Muscle layer of duodenum (tissue), 2 donors: Measurements from ENCODE around the gene PFKP.

ENCODE experiments used
- H3K27ac ChIP-seq: one replicate; pipeline ENCODE4 v1.7.0; 2013; ENCODE audit warnings: mild to moderate bottlenecking, low read length
- H3K27me3 ChIP-seq: one replicate; pipeline ENCODE4 v1.7.0; 2013; ENCODE audit warnings: low read depth, mild to moderate bottlenecking, control low read depth, low read length
- H3K36me3 ChIP-seq, 2 donors: one replicate each; pipeline ENCODE4 v1.7.0; 2013; ENCODE audit warnings: low read length in 2 of 2, control low read depth in 1 of 2, mild to moderate bottlenecking in 1 of 2; ENCODE audit not compliant: insufficient read depth in 2 of 2, control insufficient read depth in 1 of 2
- H3K4me1 ChIP-seq, 2 donors: one replicate each; pipeline ENCODE4 v1.7.0; 2013; ENCODE audit warnings: low read length in 2 of 2, mild to moderate bottlenecking in 2 of 2, control low read depth in 1 of 2, moderate library complexity in 1 of 2; ENCODE audit not compliant: insufficient read depth in 2 of 2, control insufficient read depth in 1 of 2
- H3K4me3 ChIP-seq, 2 donors: one replicate each; pipeline ENCODE4 v1.7.0; 2013; ENCODE audit warnings: low read length in 2 of 2, low read depth in 1 of 2, mild to moderate bottlenecking in 1 of 2
- H3K9me3 ChIP-seq, 2 donors: one replicate each; pipeline ENCODE4 v1.7.0; 2013; ENCODE audit warnings: low read length in 2 of 2, control low read depth in 1 of 2, mild to moderate bottlenecking in 1 of 2; ENCODE audit not compliant: control insufficient read depth in 1 of 2
- donor health status: healthy.

Gene PFKP

DNA sequence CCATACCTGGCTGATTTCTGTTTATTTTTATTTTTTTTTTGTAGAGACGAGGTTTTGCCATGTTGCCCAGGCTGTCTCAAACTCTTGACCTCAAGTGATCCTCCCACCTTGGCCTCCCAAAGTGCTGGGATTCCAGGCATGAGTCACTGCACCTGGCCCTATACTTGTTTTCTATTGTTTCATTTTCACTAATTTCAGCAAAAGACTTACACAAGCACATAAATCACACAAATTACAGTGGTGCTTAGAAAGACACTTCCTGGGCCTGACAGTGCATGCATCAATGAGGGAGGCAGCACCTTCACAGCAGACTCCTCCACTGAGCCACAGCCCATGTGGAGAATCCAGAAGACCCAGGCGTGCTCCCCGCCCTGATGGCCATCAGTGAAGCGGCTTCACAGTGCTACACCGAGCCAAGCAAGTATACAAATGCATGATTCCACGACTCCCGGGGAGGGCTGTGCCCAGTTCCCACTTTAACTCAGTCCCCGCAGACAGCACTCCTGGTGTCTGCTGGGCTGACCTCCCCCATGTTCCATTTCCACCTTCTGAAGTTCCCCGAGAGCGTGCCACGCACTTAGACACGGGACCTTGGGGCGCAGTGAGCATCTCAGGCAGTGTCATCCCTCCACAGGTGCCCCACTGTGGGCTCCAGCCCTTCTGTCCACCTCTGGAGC lies 84.7 kb downstream of the PFKP start:
- Histone ChIP-seq H3K27ac (no peak overlapping the region), H3K9me3 (no peaks in the 10 kb centered on the region), H3K4me1 (no peaks in the 10 kb centered on the region), H3K36me3 (peaks cover 86 to 88% of the 10 kb centered on the region in 2 donors), H3K27me3 (no peaks in the 10 kb centered on the region), H3K4me3 (no peak overlapping the region)

DNA sequence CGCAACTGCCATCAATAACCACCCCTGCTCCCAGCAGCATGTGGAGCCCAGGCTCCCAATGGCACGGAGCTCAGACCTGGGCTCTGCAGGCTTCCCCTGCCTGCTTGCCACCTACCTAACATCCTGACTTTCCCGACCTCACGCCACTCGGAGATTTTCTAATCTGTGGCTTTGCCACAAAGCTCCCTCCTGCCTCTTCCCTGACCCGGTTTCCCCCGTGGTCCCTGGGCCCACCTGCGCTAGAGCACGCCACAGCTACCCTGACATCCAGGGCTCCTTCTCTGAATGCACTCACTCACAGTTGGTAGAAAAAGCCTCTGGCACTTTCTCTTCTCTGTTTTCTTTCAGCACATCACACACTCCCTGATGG lies 85.2 kb downstream of the PFKP start:
- peaks cover 88% of the 10 kb centered on the region in 2 donors for H3K36me3 ChIP-seq
- no peak overlapping the region for H3K27ac ChIP-seq
- H3K4me3 ChIP-seq: no peak overlapping the region
- no peaks in the 10 kb centered on the region for H3K4me1 ChIP-seq
- H3K9me3 ChIP-seq: no peaks in the 10 kb centered on the region
- H3K27me3 ChIP-seq: no peaks in the 10 kb centered on the region

DNA sequence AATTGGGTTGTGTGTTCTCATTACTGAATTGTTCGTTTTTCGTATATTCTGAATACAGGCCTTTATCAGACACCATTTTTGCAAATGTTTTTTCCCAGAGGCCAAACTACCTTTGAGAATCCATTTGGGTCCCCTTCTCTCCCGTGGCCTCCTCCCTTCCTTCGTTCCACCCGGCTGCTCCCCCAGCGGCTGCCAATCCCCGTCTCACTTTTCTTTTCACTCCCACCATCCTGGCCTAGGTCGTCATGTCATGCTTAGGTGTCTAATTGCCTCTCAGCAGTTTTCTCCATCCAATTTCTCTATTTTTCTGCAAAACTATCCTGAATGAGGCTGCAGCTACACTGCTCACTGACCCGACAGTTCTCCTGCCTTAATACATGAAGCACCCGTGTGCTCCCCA lies 87.3 kb downstream of the PFKP start:
- H3K4me3 ChIP-seq: no peak overlapping the region
- no peaks in the 10 kb centered on the region for H3K9me3 ChIP-seq
- no peak overlapping the region for H3K27ac ChIP-seq
- no peaks in the 10 kb centered on the region for H3K27me3 ChIP-seq
- H3K4me1 ChIP-seq: no peaks in the 10 kb centered on the region
- peaks cover 82 to 88% of the 10 kb centered on the region in 2 donors for H3K36me3 ChIP-seq

DNA sequence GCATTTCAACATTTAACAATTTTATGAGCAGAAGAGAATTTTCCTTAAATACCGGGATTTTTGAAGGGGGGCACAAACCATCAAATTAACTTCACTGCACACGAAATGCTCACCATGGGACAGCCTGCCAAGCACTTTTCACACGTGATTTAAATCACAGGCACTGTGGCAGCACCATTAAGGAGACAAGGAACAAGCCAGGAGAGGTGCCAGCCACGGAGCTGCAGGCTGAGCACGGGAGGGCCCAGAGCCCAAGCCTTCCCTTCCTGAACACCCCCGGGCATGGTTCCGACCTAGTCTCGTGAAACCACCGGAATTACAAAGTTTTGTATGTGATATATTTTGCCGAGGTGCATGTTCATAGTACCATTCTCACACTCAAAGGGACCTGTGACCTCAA lies 91.8 kb downstream of the PFKP start:
- no peaks in the 10 kb centered on the region for H3K9me3 ChIP-seq
- peaks cover 73 to 88% of the 10 kb centered on the region in 2 donors for H3K36me3 ChIP-seq
- H3K4me3 ChIP-seq: no peak overlapping the region
- no peak overlapping the region for H3K27ac ChIP-seq
- no peaks in the 10 kb centered on the region for H3K4me1 ChIP-seq
- H3K27me3 ChIP-seq: no peaks in the 10 kb centered on the region

DNA sequence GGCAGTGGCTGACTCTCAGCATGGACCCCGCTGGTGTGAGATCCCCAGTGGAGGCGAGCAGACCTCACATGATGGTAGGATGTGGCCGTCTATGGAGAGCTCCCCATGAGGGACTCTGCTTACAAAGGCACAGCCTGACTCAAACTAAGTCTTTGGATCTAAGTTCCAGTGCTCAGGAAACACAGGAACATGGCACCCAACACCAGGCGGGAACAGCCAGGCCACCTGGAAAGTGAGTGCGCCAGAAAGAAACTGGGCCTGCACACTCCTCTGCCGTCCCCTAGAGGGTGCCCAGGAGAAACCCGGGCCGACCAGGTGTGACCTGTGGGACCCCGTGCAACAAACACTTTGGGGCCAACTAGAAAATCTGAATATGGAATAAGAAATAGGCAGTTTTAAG lies 95.2 kb downstream of the PFKP start:
- Histone ChIP-seq H3K27ac (no peak overlapping the region), H3K4me3 (no peak overlapping the region), H3K27me3 (no peaks in the 10 kb centered on the region), H3K4me1 (no peaks in the 10 kb centered on the region), H3K9me3 (no peaks in the 10 kb centered on the region), H3K36me3 (peaks cover 72 to 96% of the 10 kb centered on the region in 2 donors)

DNA sequence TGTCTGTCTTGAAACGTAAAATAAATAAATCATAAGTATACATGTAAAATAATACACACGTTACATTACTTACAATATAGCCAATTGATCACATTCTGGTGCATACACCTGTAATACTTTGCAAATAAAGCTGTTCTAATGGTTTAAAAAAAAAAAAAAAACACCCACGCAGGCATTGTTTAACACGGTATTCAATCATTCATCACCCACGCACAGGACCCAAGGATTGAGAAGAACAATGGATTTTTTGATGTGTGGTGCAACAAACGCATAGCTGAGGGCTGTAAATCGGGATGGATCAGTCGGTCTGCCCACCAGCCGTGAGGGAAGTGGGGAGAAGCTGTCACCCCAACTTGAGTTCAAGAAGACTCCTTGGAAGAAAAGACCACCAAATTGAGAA lies 96.5 kb downstream of the PFKP start:
- H3K27me3 ChIP-seq: no peaks in the 10 kb centered on the region
- H3K27ac ChIP-seq: no peak overlapping the region
- H3K9me3 ChIP-seq: no peaks in the 10 kb centered on the region
- peaks cover 69 to 95% of the 10 kb centered on the region in 2 donors for H3K36me3 ChIP-seq
- H3K4me1 ChIP-seq: no peaks in the 10 kb centered on the region
- no peak overlapping the region for H3K4me3 ChIP-seq

DNA sequence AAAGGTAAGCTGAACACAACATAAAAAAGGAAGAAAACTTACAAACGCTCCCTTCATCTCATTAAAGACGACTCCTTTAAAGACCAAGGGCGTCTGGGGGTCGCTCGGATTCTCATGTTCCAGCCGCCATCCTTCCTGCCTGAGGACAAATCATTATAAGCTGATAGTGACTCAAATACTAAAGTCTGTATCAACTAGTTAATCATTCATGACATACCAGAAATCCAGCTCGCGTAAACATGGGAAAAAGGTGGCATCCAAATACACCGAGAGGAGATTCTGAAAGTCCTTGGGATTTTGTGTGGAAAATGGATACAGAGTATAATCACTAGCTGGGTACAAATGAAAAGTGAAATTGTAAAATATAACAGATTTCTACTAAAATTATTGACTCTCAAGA lies 97.8 kb downstream of the PFKP start:
- H3K4me1 ChIP-seq: no peaks in the 10 kb centered on the region
- no peaks in the 10 kb centered on the region for H3K27me3 ChIP-seq
- no peaks in the 10 kb centered on the region for H3K9me3 ChIP-seq
- H3K36me3 ChIP-seq: peaks cover 67 to 92% of the 10 kb centered on the region in 2 donors
- no peak overlapping the region for H3K4me3 ChIP-seq
- H3K27ac ChIP-seq: no peak overlapping the region

DNA sequence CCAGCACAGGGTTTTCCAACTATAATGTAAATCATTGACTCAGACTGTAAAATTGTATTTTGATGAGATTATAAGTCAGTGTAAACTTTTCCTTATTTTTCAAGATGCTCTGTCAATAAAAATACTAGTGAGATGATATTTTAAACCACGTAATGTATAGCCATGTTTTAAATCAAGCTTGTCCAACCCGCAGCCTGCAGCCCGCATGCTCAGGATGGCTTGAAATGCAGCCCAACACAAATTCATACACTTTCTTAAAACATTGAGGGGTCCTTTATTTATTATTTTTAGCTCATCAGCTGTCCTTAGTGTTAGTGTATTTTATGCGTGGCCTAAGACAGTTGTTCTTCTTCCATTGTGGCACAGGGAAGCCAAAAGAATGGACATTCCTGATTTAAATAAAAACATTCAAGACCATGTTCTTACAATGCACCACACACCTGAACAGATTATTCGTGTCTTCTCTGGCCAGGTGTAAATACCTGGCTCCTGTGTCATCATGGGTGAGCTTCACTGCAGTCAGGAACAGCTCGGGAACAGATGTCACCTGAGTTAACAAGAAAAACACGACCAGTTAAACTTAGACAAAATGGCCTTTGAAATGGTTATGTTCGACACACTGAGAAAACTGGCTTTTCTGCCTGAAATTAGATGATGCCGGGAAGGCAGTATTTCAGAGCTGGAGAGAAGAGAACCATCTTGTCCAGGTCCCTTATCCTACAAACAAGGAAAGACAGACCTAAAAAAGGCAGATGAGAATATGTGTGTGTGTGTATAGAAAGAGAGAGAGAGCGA lies 99.3 kb downstream of the PFKP start:
- no peak overlapping the region for H3K4me3 ChIP-seq
- H3K36me3 ChIP-seq: peaks cover 62 to 78% of the 10 kb centered on the region in 2 donors
- no peaks in the 10 kb centered on the region for H3K9me3 ChIP-seq
- H3K4me1 ChIP-seq: peaks cover 0 to 6% of the 10 kb centered on the region in 2 donors
- H3K27me3 ChIP-seq: no peaks in the 10 kb centered on the region
- no peak overlapping the region for H3K27ac ChIP-seq

DNA sequence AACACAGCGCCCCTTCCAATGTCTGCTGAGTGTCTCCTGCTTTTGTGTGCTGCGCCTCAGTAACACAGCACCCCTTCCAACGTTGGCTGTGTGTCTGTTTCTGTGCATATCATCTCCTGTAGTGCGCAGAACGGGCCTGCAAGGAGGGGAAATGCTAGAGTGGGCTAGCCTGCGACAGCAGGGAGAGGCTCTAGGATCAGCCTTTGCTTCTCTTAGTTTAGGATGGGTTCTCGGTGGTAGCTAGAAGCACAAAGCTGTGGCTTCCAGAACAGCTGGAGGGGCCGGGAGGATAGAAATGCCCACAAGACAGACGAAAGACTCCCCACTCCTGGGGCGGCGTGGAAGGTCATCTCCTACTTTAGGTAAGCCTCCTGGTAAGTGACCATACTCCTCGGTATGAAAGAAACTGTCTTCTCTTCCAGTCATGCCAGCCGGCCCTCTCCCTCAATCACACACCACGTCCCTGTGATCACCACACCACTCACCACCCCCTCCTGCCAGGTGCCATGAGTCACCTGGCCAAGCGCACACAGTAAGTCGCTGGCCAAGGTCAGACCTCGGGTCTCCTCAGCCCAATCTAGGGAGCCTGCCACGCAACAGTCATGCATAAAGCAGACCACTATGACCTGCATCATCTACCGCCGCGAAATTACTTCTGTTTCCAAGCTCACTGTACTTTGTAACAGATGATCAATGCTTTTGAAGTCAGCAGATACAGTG lies 100.4 kb downstream of the PFKP start:
- H3K9me3 ChIP-seq: no peaks in the 10 kb centered on the region
- H3K4me1 ChIP-seq: peaks cover 0 to 7% of the 10 kb centered on the region in 2 donors
- no peak overlapping the region for H3K4me3 ChIP-seq
- H3K36me3 ChIP-seq: peaks cover 54 to 67% of the 10 kb centered on the region in 2 donors
- no peaks in the 10 kb centered on the region for H3K27me3 ChIP-seq
- H3K27ac ChIP-seq: no peak overlapping the region

DNA sequence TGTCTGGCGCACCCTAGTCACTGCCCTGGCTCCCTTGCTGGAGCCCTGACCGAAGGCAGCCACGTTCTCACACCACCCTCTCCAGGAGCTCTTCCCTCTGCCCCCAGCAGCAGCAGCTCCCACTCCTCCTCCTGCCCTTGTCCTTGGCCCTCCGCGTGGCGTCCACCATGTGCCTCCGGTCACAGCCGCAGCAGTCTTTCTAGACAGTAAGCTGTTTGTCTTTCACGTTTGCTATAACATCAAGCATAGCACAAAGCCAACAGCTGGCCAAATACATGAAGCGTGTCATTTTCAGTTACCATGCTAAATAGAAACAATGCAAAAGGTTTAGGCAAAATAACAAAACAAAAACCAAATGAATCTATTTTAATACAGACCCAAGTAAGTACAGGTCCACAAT lies 101.9 kb downstream of the PFKP start:
- Histone ChIP-seq H3K36me3 (peaks cover 45 to 54% of the 10 kb centered on the region in 2 donors), H3K4me1 (peaks cover 0 to 12% of the 10 kb centered on the region in 2 donors), H3K4me3 (no peak overlapping the region), H3K27me3 (no peaks in the 10 kb centered on the region), H3K9me3 (no peaks in the 10 kb centered on the region), H3K27ac (no peak overlapping the region)

DNA sequence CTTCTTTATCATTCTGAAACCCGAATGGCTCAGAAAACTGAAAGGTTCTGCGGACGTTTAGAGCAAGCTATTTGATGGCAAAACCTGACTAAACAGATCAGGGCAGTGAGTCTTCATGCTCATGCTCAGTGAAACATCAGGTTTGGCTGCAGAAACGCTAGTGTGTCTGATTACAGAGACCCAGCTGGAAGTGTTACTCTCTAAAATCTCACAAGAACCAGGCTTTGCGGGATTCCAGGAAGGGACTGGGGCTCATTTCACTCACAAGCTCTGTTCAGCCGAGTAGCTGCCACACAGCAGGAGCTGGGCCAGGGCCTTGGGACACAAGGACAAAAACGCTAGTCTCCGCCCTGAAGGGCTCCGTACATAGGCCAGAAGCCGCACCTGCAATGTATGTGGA lies 102.3 kb downstream of the PFKP start:
- H3K36me3 ChIP-seq: peaks cover 41 to 52% of the 10 kb centered on the region in 2 donors
- H3K9me3 ChIP-seq: no peaks in the 10 kb centered on the region
- H3K4me1 ChIP-seq: peaks cover 0 to 12% of the 10 kb centered on the region in 2 donors
- H3K27ac ChIP-seq: no peak overlapping the region
- no peaks in the 10 kb centered on the region for H3K27me3 ChIP-seq
- H3K4me3 ChIP-seq: no peak overlapping the region
